ENCODE measurements around the gene BRAP. TPM values are rescaled to one million over a fixed set of nuclear protein-coding genes. Genes with fewer than 3 reads are reported as not detected.
A peak's percentile ranks its signal among the peaks of the same experiment; 100 is the strongest.

BRAP gene
- total RNA-seq, 2 donors from 2014 or later = 10.1 to 13.4 TPM

DNA sequence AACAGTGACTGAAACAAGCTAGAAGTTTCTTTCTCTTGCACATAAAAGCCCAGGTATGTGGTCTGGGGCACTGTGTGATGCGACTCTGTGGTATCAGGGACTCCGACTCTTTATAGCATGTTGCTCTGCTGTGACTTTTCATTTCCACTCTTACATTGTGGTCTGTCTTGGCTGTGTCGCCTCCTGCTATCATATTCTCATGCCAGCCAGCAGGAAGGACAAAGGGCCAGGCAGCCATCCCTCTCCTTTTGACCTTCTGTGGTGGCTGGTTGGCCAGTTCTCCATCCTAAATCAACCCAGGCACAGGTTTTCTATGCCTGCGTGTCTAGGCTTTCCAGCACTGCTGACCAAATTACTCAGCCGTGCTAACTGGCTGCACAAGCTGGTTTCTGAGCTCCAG is 8.1 kb upstream of the BRAP start:
- no peaks in the 10 kb centered on the region for H3K9me3 ChIP-seq
- no peak overlapping the region for H3K4me3 ChIP-seq
- no peak overlapping the region for H3K27ac ChIP-seq
- TF ChIP-seq CTCF (IDR thresholded peaks at IDR 0.05) = no peak
- no peaks in the 10 kb centered on the region for H3K27me3 ChIP-seq
- H3K4me1 ChIP-seq = no peaks in the 10 kb centered on the region
- DNase-seq (ENCODE audit: low spot score) = no peak
- peaks cover 49% of the 10 kb centered on the region for H3K36me3 ChIP-seq

DNA sequence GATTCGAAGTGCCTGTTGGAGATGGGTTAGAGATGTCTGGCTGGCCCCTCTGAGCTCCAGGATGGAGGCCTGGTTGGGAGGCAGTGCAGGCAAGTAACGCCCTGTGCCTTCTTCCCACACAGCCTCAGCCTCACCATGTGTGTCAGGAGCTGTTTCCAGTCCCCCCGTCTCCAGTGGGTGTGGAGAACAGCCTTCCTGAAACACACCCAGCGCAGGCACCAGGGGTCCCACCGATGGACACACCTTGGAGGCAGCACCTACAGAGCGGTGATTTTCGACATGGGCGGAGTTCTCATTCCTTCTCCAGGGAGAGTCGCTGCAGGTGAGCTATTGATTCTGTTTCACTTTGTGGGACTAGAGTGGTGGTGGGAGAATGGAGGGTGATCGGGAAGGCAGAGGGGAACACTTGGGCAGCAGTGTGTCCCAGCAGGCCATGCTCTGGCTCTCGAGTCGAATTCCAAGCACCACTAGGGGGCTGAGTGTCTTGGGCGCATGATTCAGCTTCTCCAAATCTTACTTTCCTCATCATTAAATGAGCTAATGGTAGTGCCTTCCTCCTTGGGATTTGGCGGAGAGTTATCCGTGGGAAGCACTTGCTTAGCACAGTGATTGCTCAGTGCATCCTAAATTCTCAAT is 6.9 kb upstream of the BRAP start:
- no peak overlapping the region for H3K27ac ChIP-seq
- no peaks in the 10 kb centered on the region for H3K27me3 ChIP-seq
- no peak for TF ChIP-seq CTCF (IDR thresholded peaks at IDR 0.05)
- H3K4me1 ChIP-seq = no peaks in the 10 kb centered on the region
- DNase-seq (ENCODE audit: low spot score) = no peak
- peaks cover 40% of the 10 kb centered on the region for H3K36me3 ChIP-seq
- H3K4me3 ChIP-seq = no peak overlapping the region
- no peaks in the 10 kb centered on the region for H3K9me3 ChIP-seq

GRCh38 chr12:111691262-111691661 is 5.5 kb upstream of the BRAP start:
- no peak for DNase-seq (ENCODE audit: low spot score)
- Histone ChIP-seq H3K4me3 (no peak overlapping the region), H3K9me3 (no peaks in the 10 kb centered on the region), H3K4me1 (peaks cover 0 to 9% of the 10 kb centered on the region in 2 donors), H3K36me3 (peaks cover 36% of the 10 kb centered on the region), H3K27me3 (no peaks in the 10 kb centered on the region), H3K27ac (no peak overlapping the region)
- no peak for TF ChIP-seq CTCF (IDR thresholded peaks at IDR 0.05)

DNA sequence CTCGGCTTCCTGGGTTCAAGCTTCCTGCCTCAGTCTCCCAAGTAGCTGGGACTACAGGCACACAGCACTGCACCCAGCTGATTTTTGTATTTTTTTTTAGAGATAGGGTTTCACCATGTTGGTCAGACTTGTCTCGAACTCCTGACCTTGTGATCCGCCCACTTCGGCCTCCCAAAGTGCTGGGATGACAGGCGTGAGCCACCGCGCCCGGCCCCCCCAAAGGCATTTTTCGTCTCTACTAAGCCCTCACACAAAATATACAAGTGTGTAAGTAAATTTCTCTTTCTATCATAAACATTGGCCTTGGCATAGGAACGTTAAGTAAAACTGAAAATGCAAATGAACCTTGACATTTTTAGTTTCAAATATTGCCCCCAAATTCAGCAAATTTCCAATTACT is 2.2 kb upstream of the BRAP start:
- H3K4me1 ChIP-seq = peaks cover 0 to 25% of the 10 kb centered on the region in 2 donors
- no peak for TF ChIP-seq CTCF (IDR thresholded peaks at IDR 0.05)

GRCh38 chr12:111687255-111687654 is 1.5 kb upstream of the BRAP start:
- Histone ChIP-seq H3K27me3 (no peaks in the 10 kb centered on the region), H3K4me3 (no peak overlapping the region), H3K27ac (no peak overlapping the region), H3K9me3 (no peaks in the 10 kb centered on the region), H3K4me1 (peaks cover 0 to 25% of the 10 kb centered on the region in 2 donors), H3K36me3 (peaks cover 8% of the 10 kb centered on the region)
- no peak for TF ChIP-seq CTCF (IDR thresholded peaks at IDR 0.05)
- no peak for DNase-seq (ENCODE audit: low spot score)

More for the DNA sequence above, 2.2 kb upstream of the BRAP start:
- Histone ChIP-seq H3K4me3 (no peak overlapping the region), H3K36me3 (peaks cover 5% of the 10 kb centered on the region), H3K9me3 (no peaks in the 10 kb centered on the region), H3K27me3 (no peaks in the 10 kb centered on the region), H3K27ac (no peak overlapping the region)
- no peak for DNase-seq (ENCODE audit: low spot score)

GRCh38 chr12:111686574-111687105 is 884 bp upstream of the BRAP start:
- Histone ChIP-seq H3K4me1 (peaks cover 0 to 25% of the 10 kb centered on the region in 2 donors), H3K4me3 (peak overlapping the region; percentile 95 to 99), H3K27ac (peak overlapping the region; percentile 89 to 90), H3K27me3 (no peaks in the 10 kb centered on the region), H3K36me3 (peaks cover 14% of the 10 kb centered on the region), H3K9me3 (no peaks in the 10 kb centered on the region)
- no peak for DNase-seq (ENCODE audit: low spot score)
- TF ChIP-seq CTCF (IDR thresholded peaks at IDR 0.05) = no peak

All from right atrium auricular region (tissue), 2 donors.